KMS-11 (cell line): ENCODE data around the gene NEK8.

ENCODE experiments used
- H2AFZ ChIP-seq: fragments of 200-600 bp; sonication (generic); 2 replicates; pipeline ENCODE4 v1.6.1; 2016; ENCODE audit warnings: antibody characterized with exemption, mixed run types, low read depth
- H3K27ac ChIP-seq: fragments of 200-600 bp; sonication (generic); 2 replicates; pipeline ENCODE4 v1.6.1; 2016; ENCODE audit warnings: mild to moderate bottlenecking, mixed run types
- H3K27me3 ChIP-seq: fragments of 200-600 bp; sonication (generic); 2 replicates; pipeline ENCODE4 v1.6.1; 2017; ENCODE audit warnings: mild to moderate bottlenecking, low read depth, mixed run types, moderate library complexity; ENCODE audit not compliant: insufficient read depth
- H3K36me3 ChIP-seq: fragments of 200-600 bp; sonication (generic); 2 replicates; pipeline ENCODE4 v1.6.1; 2017; ENCODE audit warnings: mild to moderate bottlenecking, mixed run types; ENCODE audit not compliant: insufficient read depth
- H3K4me1 ChIP-seq: fragments of 200-600 bp; sonication (generic); 2 replicates; pipeline ENCODE4 v1.6.1; 2016; ENCODE audit warnings: mild to moderate bottlenecking, low read depth, mixed run types; ENCODE audit not compliant: poor library complexity, severe bottlenecking
- H3K4me2 ChIP-seq: fragments of 200-600 bp; sonication (generic); 2 replicates; pipeline ENCODE4 v1.7.0; 2016; ENCODE audit warnings: mild to moderate bottlenecking, mixed run types
- H3K4me3 ChIP-seq: fragments of 200-600 bp; sonication (generic); IDR thresholded peaks from 2 replicates; pipeline ENCODE4 v1.6.1; 2017; ENCODE audit warnings: low read depth, low read length, mixed read lengths; ENCODE audit not compliant: insufficient read depth
- H3K79me2 ChIP-seq: fragments of 200-600 bp; sonication (generic); 2 replicates; pipeline ENCODE4 v1.6.1; 2016; ENCODE audit warnings: low read depth, mixed run types; ENCODE audit not compliant: insufficient read depth
- H3K9ac ChIP-seq: fragments of 200-600 bp; sonication (generic); 2 replicates; pipeline ENCODE4 v1.6.1; 2016; ENCODE audit warnings: mild to moderate bottlenecking, mixed run types
- H4K20me1 ChIP-seq: fragments of 200-600 bp; sonication (generic); 2 replicates; pipeline ENCODE4 v1.6.1; 2016; ENCODE audit warnings: mild to moderate bottlenecking, mixed run types; ENCODE audit not compliant: insufficient read depth
- TF ChIP-seq, protein P1 (sequence below): fragments of 200-600 bp; sonication (generic); conservative IDR thresholded peaks from 2 replicates; pipeline ENCODE4 v1.6.1; 2017; ENCODE audit warnings: low read depth, mild to moderate bottlenecking, antibody characterized with exemption, low read length, moderate library complexity, mixed read lengths

The NEK8 gene

DNA sequence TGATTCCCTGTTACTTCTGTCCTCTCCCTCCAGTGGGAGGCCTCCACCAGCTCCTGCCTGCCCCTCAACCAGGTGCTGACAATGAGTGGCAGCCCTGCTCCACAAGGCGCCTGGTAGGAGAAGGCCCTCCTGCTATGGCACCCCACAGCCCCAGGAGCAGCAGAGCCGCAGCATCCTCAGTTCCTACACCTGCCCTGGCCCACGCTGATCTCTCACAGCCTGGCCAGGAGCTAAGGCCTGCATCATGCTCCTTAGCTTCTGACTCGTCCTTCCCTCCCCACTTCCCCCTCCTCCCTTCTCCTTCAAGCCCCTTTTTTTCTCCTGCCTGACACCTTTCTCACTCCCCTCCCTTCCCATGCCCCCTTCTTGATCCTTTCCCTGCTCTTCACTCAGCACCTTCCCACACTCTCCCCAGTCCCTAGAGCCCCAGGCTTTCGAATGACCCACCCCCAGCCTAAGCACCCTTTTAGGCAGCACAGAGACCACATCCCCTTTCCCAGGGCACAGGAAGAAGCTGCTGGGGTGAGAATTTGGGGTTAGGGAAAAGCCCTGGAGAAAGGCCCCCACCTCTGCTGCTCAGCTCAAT lies 23.4 kb upstream of the NEK8 start:
- no peaks in the 10 kb centered on the region for H4K20me1 ChIP-seq
- H3K4me3 ChIP-seq, result no peak overlapping the region
- no peaks in the 10 kb centered on the region; the same call in 1 of the 2 replicates for H3K36me3 ChIP-seq
- no peak overlapping the region for H2AFZ ChIP-seq
- no peaks in the 10 kb centered on the region for H3K4me1 ChIP-seq
- no peaks in the 10 kb centered on the region for H3K79me2 ChIP-seq
- H3K27ac ChIP-seq, result no peak overlapping the region
- no peak overlapping the region for H3K4me2 ChIP-seq
- H3K9ac ChIP-seq, result no peak overlapping the region
- TF ChIP-seq, protein P1, sequence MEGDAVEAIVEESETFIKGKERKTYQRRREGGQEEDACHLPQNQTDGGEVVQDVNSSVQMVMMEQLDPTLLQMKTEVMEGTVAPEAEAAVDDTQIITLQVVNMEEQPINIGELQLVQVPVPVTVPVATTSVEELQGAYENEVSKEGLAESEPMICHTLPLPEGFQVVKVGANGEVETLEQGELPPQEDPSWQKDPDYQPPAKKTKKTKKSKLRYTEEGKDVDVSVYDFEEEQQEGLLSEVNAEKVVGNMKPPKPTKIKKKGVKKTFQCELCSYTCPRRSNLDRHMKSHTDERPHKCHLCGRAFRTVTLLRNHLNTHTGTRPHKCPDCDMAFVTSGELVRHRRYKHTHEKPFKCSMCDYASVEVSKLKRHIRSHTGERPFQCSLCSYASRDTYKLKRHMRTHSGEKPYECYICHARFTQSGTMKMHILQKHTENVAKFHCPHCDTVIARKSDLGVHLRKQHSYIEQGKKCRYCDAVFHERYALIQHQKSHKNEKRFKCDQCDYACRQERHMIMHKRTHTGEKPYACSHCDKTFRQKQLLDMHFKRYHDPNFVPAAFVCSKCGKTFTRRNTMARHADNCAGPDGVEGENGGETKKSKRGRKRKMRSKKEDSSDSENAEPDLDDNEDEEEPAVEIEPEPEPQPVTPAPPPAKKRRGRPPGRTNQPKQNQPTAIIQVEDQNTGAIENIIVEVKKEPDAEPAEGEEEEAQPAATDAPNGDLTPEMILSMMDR, result no peak
- no peaks in the 10 kb centered on the region for H3K27me3 ChIP-seq

DNA sequence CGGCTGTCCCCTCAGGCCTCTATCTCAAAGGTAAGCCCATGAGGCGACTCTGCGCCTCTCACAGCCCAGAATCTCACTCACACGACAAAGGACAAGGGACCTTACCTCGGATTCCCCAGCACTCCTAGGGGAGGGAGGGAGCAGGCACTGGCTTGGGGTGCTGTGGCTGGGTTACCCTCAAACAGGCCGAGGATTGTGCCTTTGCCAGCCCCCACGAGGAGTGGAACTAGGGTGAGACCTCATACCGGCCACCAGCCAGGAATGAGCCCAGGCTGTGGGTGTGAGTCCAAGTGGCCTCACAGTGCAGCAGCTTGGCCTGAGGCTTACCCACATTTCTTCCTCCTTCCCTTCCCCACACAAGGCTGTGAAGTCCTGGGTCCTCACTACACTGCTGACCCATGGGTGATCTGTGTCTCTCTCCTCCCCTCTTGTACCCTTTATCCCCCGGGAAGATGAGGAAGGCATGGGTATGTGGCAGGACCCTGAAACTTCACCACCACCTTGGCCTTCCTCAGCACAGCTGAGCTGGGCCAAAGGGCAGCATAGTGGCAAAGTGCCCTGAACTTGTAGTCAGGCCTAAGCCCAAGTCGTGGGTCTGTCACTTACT lies 22.8 kb upstream of the NEK8 start:
- H2AFZ ChIP-seq, result no peak overlapping the region
- no peaks in the 10 kb centered on the region for H3K79me2 ChIP-seq
- TF ChIP-seq, protein P1, result no peak
- H3K27me3 ChIP-seq, result no peaks in the 10 kb centered on the region
- no peak overlapping the region for H3K4me3 ChIP-seq
- H3K36me3 ChIP-seq, result no peaks in the 10 kb centered on the region; the same call in 1 of the 2 replicates
- no peak overlapping the region for H3K4me2 ChIP-seq
- no peak overlapping the region for H3K27ac ChIP-seq
- no peak overlapping the region for H3K9ac ChIP-seq
- no peaks in the 10 kb centered on the region for H4K20me1 ChIP-seq
- no peaks in the 10 kb centered on the region for H3K4me1 ChIP-seq

DNA sequence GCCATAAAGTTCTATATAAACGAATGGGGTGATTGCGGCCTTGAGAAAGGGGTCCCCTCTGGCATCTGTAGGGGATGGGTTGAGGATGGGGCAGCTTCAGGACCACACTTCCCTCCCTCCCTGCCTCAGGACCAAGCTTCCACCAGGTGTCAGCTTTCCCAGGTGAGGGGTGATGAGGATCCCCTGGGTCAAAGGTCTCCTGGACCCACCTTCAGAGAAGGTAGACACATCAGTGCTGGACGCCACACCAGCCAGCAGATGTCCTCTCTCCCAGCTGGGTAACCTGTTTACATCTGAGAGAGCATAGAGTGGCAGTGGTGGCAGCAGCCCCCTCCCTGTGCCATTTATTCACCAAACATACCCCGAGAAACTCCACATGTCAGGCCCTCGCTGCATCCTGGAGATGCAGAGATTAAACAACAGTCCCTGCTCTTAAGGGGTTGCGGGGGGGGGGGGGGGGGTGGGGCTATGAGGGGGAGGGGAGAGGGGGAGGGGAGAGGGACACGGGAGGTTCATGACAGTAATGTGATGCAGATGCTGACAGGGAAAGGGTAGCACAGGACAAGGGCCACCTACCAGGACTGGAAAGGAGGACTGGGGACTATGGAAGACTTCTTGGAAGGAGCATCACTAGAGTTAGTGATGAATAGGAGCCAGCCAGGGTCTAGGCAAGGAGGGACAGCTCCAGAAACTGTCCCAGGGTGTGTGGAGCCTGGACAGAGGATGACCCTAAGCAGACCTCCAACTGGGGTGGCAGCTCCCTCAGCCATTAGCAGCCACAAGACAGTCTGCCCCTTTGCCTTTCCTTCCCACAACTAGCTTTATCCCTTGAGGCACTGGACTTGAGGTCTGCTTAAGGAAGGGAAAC lies 21.9 kb upstream of the NEK8 start:
- Histone ChIP-seq H3K4me3 (no peak overlapping the region), H3K27me3 (no peaks in the 10 kb centered on the region), H3K27ac (no peak overlapping the region), H2AFZ (no peak overlapping the region), H4K20me1 (no peaks in the 10 kb centered on the region), H3K36me3 (no peaks in the 10 kb centered on the region), H3K79me2 (no peaks in the 10 kb centered on the region), H3K4me1 (no peaks in the 10 kb centered on the region), H3K4me2 (no peak overlapping the region), H3K9ac (no peak overlapping the region)
- TF ChIP-seq, protein P1, result no peak

DNA sequence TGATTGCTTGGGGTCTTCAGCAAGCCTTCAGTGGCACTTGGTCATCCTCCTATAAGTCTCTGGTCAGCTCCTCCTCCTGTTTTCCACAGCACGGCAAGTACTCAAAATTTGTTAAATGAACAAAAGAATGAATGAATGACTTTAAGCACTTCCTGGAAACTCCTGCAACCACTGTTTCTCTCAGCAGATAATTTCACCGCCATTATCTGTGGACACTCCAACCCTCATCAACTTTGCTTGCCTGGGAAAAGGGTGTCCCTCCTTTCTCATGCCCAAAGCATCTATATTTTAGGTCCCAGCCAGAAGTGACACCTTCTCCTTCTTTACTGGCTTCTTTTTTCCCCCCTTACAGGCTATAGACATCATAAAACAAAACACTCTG lies 21.3 kb upstream of the NEK8 start:
- no peak overlapping the region for H3K27ac ChIP-seq
- no peaks in the 10 kb centered on the region for H3K4me1 ChIP-seq
- no peaks in the 10 kb centered on the region for H3K36me3 ChIP-seq
- H3K4me3 ChIP-seq, result no peak overlapping the region
- TF ChIP-seq, protein P1, result no peak
- H2AFZ ChIP-seq, result no peak overlapping the region
- no peaks in the 10 kb centered on the region; the same call in 1 of the 2 replicates for H3K27me3 ChIP-seq
- H3K9ac ChIP-seq, result no peak overlapping the region
- H3K79me2 ChIP-seq, result no peaks in the 10 kb centered on the region
- H3K4me2 ChIP-seq, result no peak overlapping the region
- no peaks in the 10 kb centered on the region for H4K20me1 ChIP-seq
